PC-9 (cell line): Measurements from ENCODE around the gene PDZD7. TPM values are rescaled to one million over a fixed set of nuclear protein-coding genes. Genes with fewer than 3 reads are reported as not detected.

ENCODE experiments used
- BruUV-seq: library from RNA; stranded (reverse); fragments of 400-500 nt; replicated peaks from 2 replicates; lab custom pipeline; 2021; lab: Mats Ljungman, UMichigan
- CTCF ChIA-PET: fragments of 300-600 bp; sonication (Branson Sonifier 250); formaldehyde crosslinking; loops from one replicate; lab custom pipeline; 2022; ENCODE audit warnings: antibody characterized with exemption; lab: Charles Lee
- POLR2A ChIA-PET: fragments of 300-600 bp; sonication (Branson Sonifier 250); formaldehyde crosslinking; loops from one replicate; lab custom pipeline; 2022; ENCODE audit warnings: antibody characterized with exemption; ENCODE audit not compliant: unreplicated experiment; lab: Charles Lee
- DNase-seq, 2 experiments: peaks; one replicate each; pipeline versions ENCODE4 v3.0.0 to v3.0.0-alpha.2; 2015 to 2022; ENCODE audit warnings: mixed read lengths in 1 of 2
- H2AFZ ChIP-seq: fragments of 200-600 bp; sonication (generic); 2 replicates; pipeline ENCODE4 v1.8.1; 2017; ENCODE audit warnings: antibody characterized with exemption
- H3F3A ChIP-seq: fragments of 200-600 bp; sonication (generic); 2 replicates; pipeline ENCODE4 v1.8.1; 2017; ENCODE audit warnings: antibody characterized with exemption, mild to moderate bottlenecking, low read depth; ENCODE audit not compliant: insufficient read depth
- H3K27ac ChIP-seq: fragments of 200-600 bp; sonication (generic); 2 replicates; pipeline ENCODE4 v1.6.1; 2016; ENCODE audit warnings: mixed run types
- H3K27me3 ChIP-seq: fragments of 200-600 bp; sonication (generic); 2 replicates; pipeline ENCODE4 v1.6.1; 2016; ENCODE audit warnings: low read depth, mixed run types; ENCODE audit not compliant: insufficient read depth
- H3K36me3 ChIP-seq: fragments of 200-600 bp; sonication (generic); 2 replicates; pipeline ENCODE4 v1.6.1; 2016; ENCODE audit warnings: low read depth, mixed run types
- H3K4me1 ChIP-seq: fragments of 200-600 bp; sonication (generic); replicated peaks from 2 replicates; pipeline ENCODE4 v1.6.1; 2016; ENCODE audit warnings: mixed run types; ENCODE audit not compliant: insufficient read depth
- H3K4me2 ChIP-seq: fragments of 200-600 bp; sonication (generic); 2 replicates; pipeline ENCODE4 v1.6.1; 2017; ENCODE audit warnings: mixed run types
- H3K4me3 ChIP-seq: fragments of 200-600 bp; sonication (generic); 2 replicates; pipeline ENCODE4 v1.6.1; 2016; ENCODE audit warnings: mixed run types
- H3K79me2 ChIP-seq: fragments of 200-600 bp; sonication (generic); 2 replicates; pipeline ENCODE4 v1.6.1; 2017; ENCODE audit warnings: low read depth, mixed run types
- H3K9me2 ChIP-seq: fragments of 200-600 bp; sonication (generic); 2 replicates; pipeline ENCODE4 v1.8.1; 2017; ENCODE audit warnings: mild to moderate bottlenecking; ENCODE audit not compliant: insufficient read depth
- H3K9me3 ChIP-seq: fragments of 200-600 bp; sonication (generic); 2 replicates; pipeline ENCODE4 v1.8.1; 2016; ENCODE audit warnings: low read depth; ENCODE audit not compliant: insufficient read depth
- H4K20me1 ChIP-seq: fragments of 200-600 bp; sonication (generic); 2 replicates; pipeline ENCODE4 v1.8.1; 2017; ENCODE audit not compliant: insufficient read depth
- EZH2 ChIP-seq: fragments of 200-600 bp; sonication (generic); IDR thresholded peaks from 2 replicates; pipeline ENCODE4 v1.8.0; 2017; ENCODE audit warnings: antibody characterized with exemption, low read depth
- intact Hi-C: fragments of 100-400 bp; cut with micrococcal nuclease; formaldehyde crosslinking; loops from one replicate; pipeline ENCODE4 v1.10.0; 2022; ENCODE audit not compliant: unreplicated experiment
- total RNA-seq: library from RNA; stranded (reverse); gene quantifications from 2 replicates; pipeline ENCODE4 v1.2.3, GENCODE V29; 2021
- TF ChIP-seq, protein P1 (sequence below): fragments of 200-600 bp; sonication (generic); conservative IDR thresholded peaks from 2 replicates; pipeline ENCODE4 v1.6.1; 2017; ENCODE audit warnings: mixed run types, antibody characterized with exemption, mild to moderate bottlenecking, moderate library complexity

The PDZD7 gene
- total RNA-seq, 1 experiment from 2014 or later = 2.8 TPM

DNA sequence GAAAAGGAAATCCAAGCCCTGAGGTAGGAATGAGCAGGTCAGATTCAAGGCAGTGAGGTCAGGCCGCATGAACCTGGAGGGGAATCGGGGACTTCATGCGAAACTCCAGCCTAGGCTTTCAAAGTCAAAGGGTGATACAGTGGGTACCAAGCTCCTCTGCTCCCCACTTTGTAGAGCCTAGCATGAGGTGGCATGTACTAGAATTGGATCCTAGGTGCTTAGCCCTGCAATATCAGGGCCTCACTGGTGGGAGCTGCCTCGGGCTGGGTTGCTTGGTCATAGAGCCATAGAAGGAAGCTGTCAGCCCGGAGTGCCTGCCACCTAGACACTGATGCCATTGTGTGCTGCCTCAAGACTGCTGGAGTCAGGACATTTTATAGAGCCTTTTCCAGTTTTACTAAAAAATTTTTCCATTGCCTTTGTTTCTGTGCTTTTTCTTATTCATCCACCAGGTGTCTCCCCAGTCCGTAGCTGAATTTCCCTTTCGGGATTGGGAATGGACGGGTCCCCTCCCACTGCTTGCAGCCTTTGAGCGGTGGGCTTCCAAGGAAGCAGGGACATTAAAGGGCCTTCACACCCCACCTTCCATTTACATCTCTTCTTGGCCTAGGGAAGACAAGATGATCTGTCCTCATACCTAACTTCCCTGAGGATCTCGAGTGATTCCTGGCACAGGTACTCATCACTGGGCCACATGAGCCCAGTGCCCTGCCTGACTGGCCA lies 36.8 kb downstream of the PDZD7 start:
- POLR2A ChIA-PET = no interaction called here
- CTCF ChIA-PET = no interaction called here
- Histone ChIP-seq H3K9me2 (no peaks in the 10 kb centered on the region), H2AFZ (no peak overlapping the region), H3K4me1 (peaks cover 11% of the 10 kb centered on the region), H3K79me2 (peaks cover 14% of the 10 kb centered on the region), H4K20me1 (no peaks in the 10 kb centered on the region), H3K4me3 (no peak overlapping the region), H3K27me3 (no peaks in the 10 kb centered on the region), H3K4me2 (no peak overlapping the region), H3K9me3 (no peaks in the 10 kb centered on the region), H3K27ac (no peak overlapping the region), H3F3A (peaks cover 20% of the 10 kb centered on the region; the same call in 1 of the 2 replicates), H3K36me3 (no peaks in the 10 kb centered on the region)
- DNase-seq = no peak
- intact Hi-C loops = loop anchor here (1.0 kb wide), 1 partner anchor 20 kb away; no protein-coding TSS in a partner anchor
- no TSS peak for BruUV-seq
- no peak for TF ChIP-seq EZH2
- TF ChIP-seq, protein P1, sequence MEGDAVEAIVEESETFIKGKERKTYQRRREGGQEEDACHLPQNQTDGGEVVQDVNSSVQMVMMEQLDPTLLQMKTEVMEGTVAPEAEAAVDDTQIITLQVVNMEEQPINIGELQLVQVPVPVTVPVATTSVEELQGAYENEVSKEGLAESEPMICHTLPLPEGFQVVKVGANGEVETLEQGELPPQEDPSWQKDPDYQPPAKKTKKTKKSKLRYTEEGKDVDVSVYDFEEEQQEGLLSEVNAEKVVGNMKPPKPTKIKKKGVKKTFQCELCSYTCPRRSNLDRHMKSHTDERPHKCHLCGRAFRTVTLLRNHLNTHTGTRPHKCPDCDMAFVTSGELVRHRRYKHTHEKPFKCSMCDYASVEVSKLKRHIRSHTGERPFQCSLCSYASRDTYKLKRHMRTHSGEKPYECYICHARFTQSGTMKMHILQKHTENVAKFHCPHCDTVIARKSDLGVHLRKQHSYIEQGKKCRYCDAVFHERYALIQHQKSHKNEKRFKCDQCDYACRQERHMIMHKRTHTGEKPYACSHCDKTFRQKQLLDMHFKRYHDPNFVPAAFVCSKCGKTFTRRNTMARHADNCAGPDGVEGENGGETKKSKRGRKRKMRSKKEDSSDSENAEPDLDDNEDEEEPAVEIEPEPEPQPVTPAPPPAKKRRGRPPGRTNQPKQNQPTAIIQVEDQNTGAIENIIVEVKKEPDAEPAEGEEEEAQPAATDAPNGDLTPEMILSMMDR = peak; percentile 65

- no peaks in the 10 kb centered on the region for H3K36me3 ChIP-seq
- no peak overlapping the region for H2AFZ ChIP-seq
- DNase-seq = no peak
- H3K27me3 ChIP-seq = no peaks in the 10 kb centered on the region
- H3K4me3 ChIP-seq = no peak overlapping the region
- H3K27ac ChIP-seq = no peak overlapping the region
- H3K4me1 ChIP-seq = peaks cover 4% of the 10 kb centered on the region
- TF ChIP-seq, protein P1 = no peak
- no peak for TF ChIP-seq EZH2
- H3K4me2 ChIP-seq = no peak overlapping the region
- no peaks in the 10 kb centered on the region for H3K9me3 ChIP-seq
- H4K20me1 ChIP-seq = no peaks in the 10 kb centered on the region
- H3K9me2 ChIP-seq = no peaks in the 10 kb centered on the region
- ChIA-PET POLR2A (no interaction called here), CTCF (no interaction called here)
- intact Hi-C loops = no loop called here
- peaks cover 47% of the 10 kb centered on the region for H3K79me2 ChIP-seq
- H3F3A ChIP-seq = peaks cover 9% of the 10 kb centered on the region; the same call in 1 of the 2 replicates
- BruUV-seq = no TSS peak
Observed at GRCh38 chr10:100989088-100989487, 41.8 kb downstream of the PDZD7 start.

DNA sequence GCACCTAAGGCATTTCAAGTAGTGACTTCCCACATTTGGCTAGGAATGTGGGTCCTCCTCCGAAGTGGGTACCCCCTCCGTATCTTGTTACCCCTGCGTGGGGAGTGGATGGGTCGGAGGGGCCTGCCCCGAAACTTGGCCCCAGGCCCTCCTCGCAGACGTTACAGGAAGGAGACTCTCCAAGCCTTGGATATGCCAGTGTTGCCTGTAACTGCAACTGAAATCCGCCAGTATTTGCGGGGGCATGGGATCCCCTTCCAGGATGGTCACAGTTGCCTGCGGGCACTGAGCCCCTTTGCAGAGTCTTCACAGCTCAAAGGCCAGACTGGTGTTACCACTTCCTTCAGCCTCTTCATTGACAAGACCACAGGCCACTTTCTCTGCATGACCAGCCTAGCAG lies 42.8 kb downstream of the PDZD7 start:
- Histone ChIP-seq H3K9me3 (no peaks in the 10 kb centered on the region), H3K4me2 (peak overlapping the region; percentile 94), H3K9me2 (no peaks in the 10 kb centered on the region), H3K79me2 (peaks cover 47% of the 10 kb centered on the region), H3F3A (peaks cover 3% of the 10 kb centered on the region; the same call in 1 of the 2 replicates), H3K36me3 (no peaks in the 10 kb centered on the region), H3K27ac (no peak overlapping the region), H3K4me1 (peaks cover 4% of the 10 kb centered on the region), H4K20me1 (no peaks in the 10 kb centered on the region), H3K4me3 (peak overlapping the region; percentile 69), H3K27me3 (no peaks in the 10 kb centered on the region), H2AFZ (no peak overlapping the region)
- CTCF ChIA-PET = no interaction called here
- TSS peak; percentile 31 for BruUV-seq
- TF ChIP-seq EZH2 = no peak
- POLR2A ChIA-PET = no interaction called here
- DNase-seq = no peak
- intact Hi-C loops = no loop called here
